Activated CD8-positive, alpha-beta T cell treated with anti-CD3 and anti-CD28 coated beads for 36 hours (primary cell): ENCODE measurements around the gene SIGLECL1. TPM values are rescaled to one million over a fixed set of nuclear protein-coding genes. Genes with fewer than 3 reads are reported as not detected.
A peak's percentile ranks its signal among the peaks of the same experiment; 100 is the strongest.

Experiments
- ATAC-seq: fragments of 200-7000 bp; cut with Tn5 transposase; one replicate; pipeline ENCODE4 v1.10.0; 2021; ENCODE audit warnings: mild to moderate bottlenecking, moderate library complexity
- CTCF ChIA-PET: fragments of 350-600 bp; sonication (Branson Sonifier 250); formaldehyde crosslinking; loops from one replicate; lab custom pipeline; 2021; ENCODE audit warnings: antibody characterized with exemption; lab: Charles Lee
- POLR2A ChIA-PET: fragments of 350-600 bp; sonication (Branson Sonifier 250); formaldehyde crosslinking; loops from one replicate; lab custom pipeline; 2021; ENCODE audit warnings: antibody characterized with exemption; lab: Charles Lee
- DNase-seq: peaks from one replicate; pipeline ENCODE4 v3.0.0-alpha.2; 2020
- H3K27ac Mint-ChIP-seq: one replicate; pipeline ENCODE4 v1.8.0; 2021; ENCODE audit warnings: mild to moderate bottlenecking, mixed read lengths
- H3K27me3 Mint-ChIP-seq: one replicate; pipeline ENCODE4 v1.8.0; 2021; ENCODE audit warnings: mixed read lengths
- H3K36me3 Mint-ChIP-seq: one replicate; pipeline ENCODE4 v1.8.0; 2021; ENCODE audit warnings: low read depth, mixed read lengths
- H3K4me1 Mint-ChIP-seq: one replicate; pipeline ENCODE4 v1.8.0; 2021; ENCODE audit warnings: low read depth, mixed read lengths
- H3K4me3 Mint-ChIP-seq: one replicate; pipeline ENCODE4 v1.8.0; 2021; ENCODE audit warnings: mild to moderate bottlenecking, moderate library complexity, mixed read lengths
- H3K9me3 Mint-ChIP-seq: one replicate; pipeline ENCODE4 v1.8.0; 2021; ENCODE audit warnings: mixed read lengths
- CTCF ChIP-seq: fragments of 200-600 bp; IDR thresholded peaks from one replicate; pipeline ENCODE4 v1.8.0; 2022; ENCODE audit warnings: antibody characterized with exemption, mild to moderate bottlenecking
- intact Hi-C: fragments of 100-400 bp; cut with micrococcal nuclease; formaldehyde crosslinking; loops from one replicate; pipeline ENCODE4 v1.10.0; 2022
- total RNA-seq, 2 experiments: library from RNA; stranded (reverse); gene quantifications; one replicate each; pipeline ENCODE4 v1.2.3, GENCODE V29; 2021

SIGLECL1 gene
- total RNA-seq, 2 experiments from 2014 or later: not detected

GRCh38 chr19:51271067-51271466 lies 20.2 kb downstream of the SIGLECL1 start:
- ChIA-PET POLR2A (no interaction called here), CTCF (interaction anchor here (0.7 to 1.2 kb wide), 4 partner anchors 12 to 202 kb away, joined by 3 to 6 read pairs (median 3); no protein-coding TSS in a partner anchor)
- DNase-seq: no peak
- H3K36me3 Mint-ChIP-seq: no peaks in the 10 kb centered on the region
- no peak overlapping the region for H3K27ac Mint-ChIP-seq
- H3K4me3 Mint-ChIP-seq: no peak overlapping the region
- intact Hi-C loops: no loop called here
- peaks cover 3% of the 10 kb centered on the region for H3K4me1 Mint-ChIP-seq
- H3K9me3 Mint-ChIP-seq: no peaks in the 10 kb centered on the region
- H3K27me3 Mint-ChIP-seq: peaks cover 9% of the 10 kb centered on the region
- TF ChIP-seq CTCF: no peak
- no peak for ATAC-seq

GRCh38 chr19:51272183-51272810 lies 21.4 kb downstream of the SIGLECL1 start:
- ChIA-PET POLR2A (no interaction called here), CTCF (interaction anchor here (1.1 to 1.2 kb wide), 2 partner anchors 13 to 168 kb away, joined by 3 read pairs; no protein-coding TSS in a partner anchor)
- intact Hi-C loops: no loop called here
- TF ChIP-seq CTCF: no peak
- no peak overlapping the region for H3K27ac Mint-ChIP-seq
- no peak overlapping the region for H3K4me3 Mint-ChIP-seq
- no peaks in the 10 kb centered on the region for H3K9me3 Mint-ChIP-seq
- ATAC-seq: peak; percentile 47
- H3K27me3 Mint-ChIP-seq: peaks cover 12% of the 10 kb centered on the region
- peak; percentile 12 for DNase-seq
- H3K36me3 Mint-ChIP-seq: no peaks in the 10 kb centered on the region
- H3K4me1 Mint-ChIP-seq: peaks cover 3% of the 10 kb centered on the region

GRCh38 chr19:51274049-51274770 lies 23.3 kb downstream of the SIGLECL1 start:
- Mint-ChIP-seq H3K27ac (no peak overlapping the region), H3K4me3 (no peak overlapping the region), H3K27me3 (peaks cover 18% of the 10 kb centered on the region), H3K36me3 (no peaks in the 10 kb centered on the region), H3K9me3 (no peaks in the 10 kb centered on the region), H3K4me1 (peaks cover 3% of the 10 kb centered on the region)
- TF ChIP-seq CTCF: no peak
- DNase-seq (no peak), ATAC-seq (no peak)
- CTCF ChIA-PET: no interaction called here
- intact Hi-C loops: no loop called here
- POLR2A ChIA-PET: no interaction called here

- Mint-ChIP-seq H3K27ac (no peak overlapping the region), H3K4me1 (peaks cover 3% of the 10 kb centered on the region), H3K9me3 (peaks cover 5% of the 10 kb centered on the region), H3K4me3 (no peak overlapping the region), H3K36me3 (no peaks in the 10 kb centered on the region), H3K27me3 (peaks cover 15% of the 10 kb centered on the region)
- intact Hi-C loops: no loop called here
- ATAC-seq (no peak), DNase-seq (no peak)
- CTCF ChIA-PET: no interaction called here
- no peak for TF ChIP-seq CTCF
- POLR2A ChIA-PET: interaction anchor here (0.6 kb wide), 1 partner anchor 18 kb away, joined by 3 read pairs; no protein-coding TSS in a partner anchor
Measured at GRCh38 chr19:51277112-51277511, 26.2 kb downstream of the SIGLECL1 start.

- no peaks in the 10 kb centered on the region for H3K4me1 Mint-ChIP-seq
- ChIA-PET POLR2A (no interaction called here), CTCF (no interaction called here)
- no peak for TF ChIP-seq CTCF
- ATAC-seq (no peak), DNase-seq (no peak)
- H3K9me3 Mint-ChIP-seq: peaks cover 5% of the 10 kb centered on the region
- H3K4me3 Mint-ChIP-seq: no peak overlapping the region
- no peak overlapping the region for H3K27ac Mint-ChIP-seq
- intact Hi-C loops: no loop called here
- H3K27me3 Mint-ChIP-seq: peaks cover 15% of the 10 kb centered on the region
- H3K36me3 Mint-ChIP-seq: no peaks in the 10 kb centered on the region
Measured at GRCh38 chr19:51282335-51282734, 31.5 kb downstream of the SIGLECL1 start.
